ENCODE results near the gene ZNF224. TPM values are rescaled to one million over a fixed set of nuclear protein-coding genes. Genes with fewer than 3 reads are reported as not detected.

The ZNF224 gene
- total and polyA plus RNA-seq, 2 donors (not counting 1 experiment from before 2014, with no cell fraction given) = 30.7 to 96.1 TPM

DNA sequence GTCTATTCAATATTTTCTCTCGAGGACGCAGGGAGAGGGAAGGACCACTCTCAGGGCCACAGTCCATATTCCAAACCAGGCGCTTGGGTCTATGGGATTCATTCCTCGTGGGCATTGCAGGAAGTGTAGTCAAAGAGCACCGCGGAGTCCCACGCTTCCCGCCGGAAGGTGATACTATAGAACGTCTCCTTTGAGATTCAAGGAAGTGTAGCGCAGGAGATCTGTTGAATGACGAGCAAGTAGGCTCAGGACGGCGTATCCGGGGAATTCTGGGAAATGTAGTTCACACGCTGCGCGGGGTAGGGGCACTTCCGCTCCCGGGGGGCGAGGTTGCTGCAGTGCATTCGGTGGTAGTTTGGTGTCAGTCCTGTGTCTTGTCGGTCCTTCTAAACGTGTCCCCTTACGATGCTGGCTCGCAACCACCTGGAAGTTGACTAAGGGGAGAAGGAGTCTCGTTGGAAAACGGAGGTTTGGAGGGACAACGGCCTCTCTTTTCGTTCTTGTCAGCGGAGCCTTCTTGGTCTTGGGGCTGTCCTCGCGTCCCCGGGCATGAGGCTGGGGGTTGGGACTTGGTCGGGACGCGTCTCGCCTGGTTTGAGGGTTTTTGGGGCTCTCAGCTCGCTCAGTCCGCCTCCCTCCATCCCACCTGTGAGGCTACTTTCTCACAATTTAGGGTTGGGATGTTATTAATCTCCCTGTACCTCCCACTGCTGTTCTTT is 22.2 kb upstream of the ZNF224 start, which contains the start of gene ZNF284:
Gene ZNF284, plus strand, starts transcription at position 336 of the 719 bp plus-strand sequence. CDS start 4,231 bp downstream, outside the sequence.
- ATAC-seq (ENCODE audit: low read depth) (peak; percentile 100), DNase-seq (peak; percentile 89)
- Histone ChIP-seq H3K9me3 (ENCODE audit: control extremely low read depth in 1 of 3, control insufficient read depth in 2 of 3, insufficient read depth in 1 of 3, low read length in 2 of 3) (peaks cover 11 to 12% (median 12%) of the 10 kb centered on the region in 3 donors), H3K9ac (ENCODE audit: low read length) (peak within 1 kb of the TSS; percentile 73), H3K4me3 (ENCODE audit: control extremely low read depth in 1 of 5, extremely low read depth in 1 of 5, insufficient read depth in 1 of 5, low read depth in 2 of 5, low read length in 4 of 5) (peak within 1 kb of the TSS; percentile 68 to 89 (median 76)), H2AFZ (ENCODE audit: insufficient read depth, low read depth, low read length, poor library complexity, severe bottlenecking) (peak within 1 kb of the TSS; percentile 94), H3K4me2 (replicated peaks; ENCODE audit: low read depth, low read length, poor library complexity, severe bottlenecking) (peak within 1 kb of the TSS; percentile 84), H3K27ac (ENCODE audit: low read length in 2 of 2) (peak within 1 kb of the TSS; percentile 32 to 47), H4K20me1 (ENCODE audit: control insufficient read depth, insufficient read depth, low read length, poor library complexity, severe bottlenecking) (no peaks in the 10 kb centered on the region), H3K27me3 (replicated peaks in 1 of 4; ENCODE audit: control extremely low read depth in 1 of 4, control insufficient read depth in 3 of 4, insufficient read depth in 4 of 4, low read length in 3 of 4) (no peaks in the 10 kb centered on the region), H3K79me2 (ENCODE audit: control insufficient read depth, insufficient read depth, low read length) (no peaks in the 10 kb centered on the region), H3K4me1 (ENCODE audit: control insufficient read depth in 2 of 2, insufficient read depth in 2 of 2, low read length in 2 of 2) (peaks cover 13 to 16% of the 10 kb centered on the region in 2 donors), H3K36me3 (replicated peaks in 1 of 2; ENCODE audit: control extremely low read depth in 1 of 2, control insufficient read depth in 1 of 2, extremely low read depth in 1 of 2, insufficient read depth in 2 of 2, low read length in 1 of 2) (no peaks in the 10 kb centered on the region)
- ChIA-PET POLR2A (interaction anchor here (0.6 kb wide), 1 partner anchor 140 kb away, joined by 9 read pairs; no protein-coding TSS in a partner anchor), CTCF (interaction anchor here (1.1 kb wide), 1 partner anchor 9 kb away, joined by 4 read pairs; no protein-coding TSS in a partner anchor)
- peak within 1 kb of the TSS; percentile 89 for H3K4me3 Mint-ChIP-seq
- peak within 1 kb of the TSS; percentile 76 for H3K27ac Mint-ChIP-seq
- intact Hi-C loops (cut with micrococcal nuclease) = loop anchor here (1.0 to 10.0 kb wide), 11 partner anchors 21 to 247 kb away; partner anchors contain the start of genes ZNF222, ZNF224, ZNF225 and ZNF226
- H3K27me3 Mint-ChIP-seq = no peaks in the 10 kb centered on the region
- 2% methylated on average over 34 of the region's 40 CpGs for WGBS (ENCODE audit: insufficient coverage)
- H3K9me3 Mint-ChIP-seq (ENCODE audit: insufficient read depth) = peaks cover 23% of the 10 kb centered on the region
- peaks cover 25% of the 10 kb centered on the region for H3K4me1 Mint-ChIP-seq
- no peak for TF ChIP-seq EZH2 (IDR thresholded peaks at IDR 0.05; ENCODE audit: borderline replicate concordance, insufficient read depth, low read depth, low read length, poor library complexity, severe bottlenecking)
- TF ChIP-seq, protein P1, sequence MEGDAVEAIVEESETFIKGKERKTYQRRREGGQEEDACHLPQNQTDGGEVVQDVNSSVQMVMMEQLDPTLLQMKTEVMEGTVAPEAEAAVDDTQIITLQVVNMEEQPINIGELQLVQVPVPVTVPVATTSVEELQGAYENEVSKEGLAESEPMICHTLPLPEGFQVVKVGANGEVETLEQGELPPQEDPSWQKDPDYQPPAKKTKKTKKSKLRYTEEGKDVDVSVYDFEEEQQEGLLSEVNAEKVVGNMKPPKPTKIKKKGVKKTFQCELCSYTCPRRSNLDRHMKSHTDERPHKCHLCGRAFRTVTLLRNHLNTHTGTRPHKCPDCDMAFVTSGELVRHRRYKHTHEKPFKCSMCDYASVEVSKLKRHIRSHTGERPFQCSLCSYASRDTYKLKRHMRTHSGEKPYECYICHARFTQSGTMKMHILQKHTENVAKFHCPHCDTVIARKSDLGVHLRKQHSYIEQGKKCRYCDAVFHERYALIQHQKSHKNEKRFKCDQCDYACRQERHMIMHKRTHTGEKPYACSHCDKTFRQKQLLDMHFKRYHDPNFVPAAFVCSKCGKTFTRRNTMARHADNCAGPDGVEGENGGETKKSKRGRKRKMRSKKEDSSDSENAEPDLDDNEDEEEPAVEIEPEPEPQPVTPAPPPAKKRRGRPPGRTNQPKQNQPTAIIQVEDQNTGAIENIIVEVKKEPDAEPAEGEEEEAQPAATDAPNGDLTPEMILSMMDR (IDR thresholded peaks at IDR 0.05) = no peak
